ENCODE measurements around the gene FXYD4.

Gene FXYD4

GRCh38 chr10:43347997-43348396 is 23.4 kb upstream of the FXYD4 start:
- DNase-seq = no peak

- peak; percentile 92 for DNase-seq
Observed at GRCh38 chr10:43348511-43349312, 22.7 kb upstream of the FXYD4 start.

- DNase-seq = no peak
Observed at GRCh38 chr10:43350156-43350555, 21.3 kb upstream of the FXYD4 start.

- DNase-seq = no peak
Observed at GRCh38 chr10:43350686-43351085, 20.8 kb upstream of the FXYD4 start.

GRCh38 chr10:43351301-43351700 is 20.1 kb upstream of the FXYD4 start:
- no peak for DNase-seq

GRCh38 chr10:43352951-43353350 is 18.5 kb upstream of the FXYD4 start:
- DNase-seq = no peak

GRCh38 chr10:43353495-43354329 is 17.7 kb upstream of the FXYD4 start:
- DNase-seq = no peak

GRCh38 chr10:43354330-43354635 is 17.2 kb upstream of the FXYD4 start:
- no peak for DNase-seq

GRCh38 chr10:43354879-43355380 is 16.5 kb upstream of the FXYD4 start:
- no peak for DNase-seq

GRCh38 chr10:43355749-43356371 is 15.6 kb upstream of the FXYD4 start:
- no peak for DNase-seq

- DNase-seq = no peak
Observed at GRCh38 chr10:43360086-43360485, 11.3 kb upstream of the FXYD4 start.

GRCh38 chr10:43361547-43362190 is 9.8 kb upstream of the FXYD4 start:
- no peak for DNase-seq

GRCh38 chr10:43362191-43362839 is 9.1 kb upstream of the FXYD4 start:
- DNase-seq = peak; percentile 95

GRCh38 chr10:43365001-43365400 is 6.4 kb upstream of the FXYD4 start:
- DNase-seq = no peak

- no peak for DNase-seq
Observed at GRCh38 chr10:43369921-43370320, 1.5 kb upstream of the FXYD4 start.

- DNase-seq = no peak
Observed at GRCh38 chr10:43370671-43371215, 693 bp upstream of the FXYD4 start.

- no peak for DNase-seq
Observed at GRCh38 chr10:43372765-43373361, 1.4 kb downstream of the FXYD4 start.

GRCh38 chr10:43373461-43373860 is 2.0 kb downstream of the FXYD4 start:
- DNase-seq = no peak

GRCh38 chr10:43374194-43374593 is 2.8 kb downstream of the FXYD4 start:
- no peak for DNase-seq

- no peak for DNase-seq
Observed at GRCh38 chr10:43375401-43376020, 4.1 kb downstream of the FXYD4 start.

GRCh38 chr10:43376046-43376635 is 4.7 kb downstream of the FXYD4 start:
- no peak for DNase-seq

Measured in suppressor macrophage treated with lipopolysaccharide for 4 hours (primary cell).